ENCODE data around the gene SNRPN. TPM values are rescaled to one million over a fixed set of nuclear protein-coding genes. Genes with fewer than 3 reads are reported as not detected.
A peak's percentile ranks its signal among the peaks of the same experiment; 100 is the strongest.

Gene SNRPN
- total RNA-seq, 1 experiment from 2014 or later, result 900 TPM

DNA sequence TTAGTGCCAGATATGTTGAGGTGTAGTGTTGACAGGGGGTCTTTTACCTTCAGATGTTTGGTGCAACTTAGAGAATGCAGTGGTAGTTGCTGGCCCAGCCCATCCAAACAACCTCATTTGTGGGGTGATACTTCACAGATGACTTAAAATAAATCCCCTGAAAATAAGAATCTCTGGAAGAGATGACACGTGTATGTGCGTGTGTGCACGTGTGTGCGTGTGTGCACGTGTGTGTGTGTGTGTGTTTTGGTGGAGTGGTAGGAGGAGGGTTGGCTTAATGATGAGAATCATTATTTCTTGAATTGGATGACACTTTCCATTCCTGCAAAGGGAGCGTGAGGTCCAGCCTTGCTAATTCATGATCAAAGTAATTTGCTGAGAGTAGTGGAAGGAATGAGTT, 31.9 kb downstream of the SNRPN start:
- no peak overlapping the region for H3T11ph ChIP-seq (ENCODE audit: low read length)
- no CpG with 5 or more reads among the region's 6 CpGs for WGBS (ENCODE audit: extremely low coverage, insufficient read length, low lambda C conversion rate)
- no peak overlapping the region for H3K14ac ChIP-seq (ENCODE audit: insufficient read depth, low read length)
- H3K56ac ChIP-seq (ENCODE audit: insufficient read length, low read depth, low read length), result no peak overlapping the region
- peaks cover 13% of the 10 kb centered on the region; the same call in 1 of the 2 replicates for H3K79me2 ChIP-seq (ENCODE audit: insufficient read depth, low read length)
- H3K27ac ChIP-seq (ENCODE audit: insufficient read length, low read depth, low read length), result no peak overlapping the region
- no peak overlapping the region for H3K4ac ChIP-seq (ENCODE audit: low read depth, low read length)
- H3K23me2 ChIP-seq (ENCODE audit: insufficient read length, low read depth, low read length, poor library complexity, severe bottlenecking), result no peaks in the 10 kb centered on the region
- H3K23ac ChIP-seq (ENCODE audit: insufficient read length, low read depth, low read length), result no peak overlapping the region
- no peak overlapping the region for H4K8ac ChIP-seq (replicated peaks; ENCODE audit: insufficient read length, low read depth, low read length)
- no peak overlapping the region for H2BK120ac ChIP-seq (ENCODE audit: low read depth, low read length, poor library complexity, severe bottlenecking)
- H4K91ac ChIP-seq (ENCODE audit: insufficient read length, low read depth, low read length), result no peak overlapping the region
- H4K20me1 ChIP-seq (ENCODE audit: control insufficient read depth, insufficient read depth, insufficient read length), result no peaks in the 10 kb centered on the region
- no peaks in the 10 kb centered on the region for H3K27me3 ChIP-seq (ENCODE audit: insufficient read depth, low read length)
- H3K9ac ChIP-seq (ENCODE audit: extremely low read depth, insufficient read length, low read length), result no peak overlapping the region
- Mint-ChIP-seq H3K36me3 (ENCODE audit: insufficient read depth in 1 of 3, low read depth in 3 of 3) (peaks cover 51 to 92% (median 87%) of the 10 kb centered on the region in 3 experiments), H3K27me3 (ENCODE audit: low read depth) (no peaks in the 10 kb centered on the region), H3K4me3 (no peak overlapping the region), H3K27ac (peak overlapping the region in 1 of 3 experiments; percentile 71; a peak in 2 of 7 replicates), H3K9me3 (peaks cover 62 to 76% of the 10 kb centered on the region in 2 experiments), H3K4me1 (peaks cover 4 to 27% of the 10 kb centered on the region in 2 experiments; a peak in 3 of 4 replicates)
- no peak overlapping the region for H2BK5ac ChIP-seq (ENCODE audit: insufficient read length, low read length)
- H4K5ac ChIP-seq (ENCODE audit: insufficient read length, low read depth, low read length), result no peak overlapping the region
- H3K4me2 ChIP-seq (ENCODE audit: insufficient read depth, insufficient read length, low read length), result no peak overlapping the region
- TF ChIP-seq CTCF (conservative IDR thresholded peaks at IDR 0.05), result no peak
- no peak overlapping the region for H3K18ac ChIP-seq (ENCODE audit: insufficient read length, low read depth, low read length)
- no peak overlapping the region for H2BK15ac ChIP-seq (ENCODE audit: low read depth, low read length)
- H2AK5ac ChIP-seq (ENCODE audit: insufficient read length, low read length), result no peak overlapping the region
- no peak overlapping the region for H2AFZ ChIP-seq (ENCODE audit: low read length)
- no peak overlapping the region for H2BK12ac ChIP-seq (ENCODE audit: insufficient read length, low read depth, low read length)
- no peak for DNase-seq
- no peaks in the 10 kb centered on the region; the same call in 1 of the 2 replicates for H3K4me1 ChIP-seq (ENCODE audit: insufficient read depth, low read length)
- peaks cover 12% of the 10 kb centered on the region for H3K9me3 ChIP-seq (ENCODE audit: control insufficient read depth, low read depth, low read length)
- no peaks in the 10 kb centered on the region for H3K79me1 ChIP-seq (ENCODE audit: insufficient read depth, low read depth, low read length, poor library complexity, severe bottlenecking)
- H2BK20ac ChIP-seq (ENCODE audit: low read depth, low read length, poor library complexity, severe bottlenecking), result no peak overlapping the region

Data from H9 (cell line).